Esophagus squamous epithelium (tissue), 4 donors: Measurements from ENCODE around the gene COX5B.

Source experiments
- CTCF ChIP-seq, 6 experiments: fragments of 450-650 bp in 4 of 6; fragments of 200-600 bp in 2 of 6; sonication (generic) in 2 of 6; IDR thresholded peaks; one replicate each; pipeline ENCODE4 v1.5.1; 2016 to 2019; ENCODE audit warnings: antibody characterized with exemption in 6 of 6, mild to moderate bottlenecking in 4 of 6, moderate library complexity in 4 of 6
- POLR2A ChIP-seq, 4 donors: fragments of 450-650 bp; IDR thresholded peaks; one replicate each; pipeline ENCODE4 v1.6.1; 2017; ENCODE audit warnings: antibody characterized with exemption in 4 of 4, mild to moderate bottlenecking in 4 of 4, moderate library complexity in 3 of 4

DNA sequence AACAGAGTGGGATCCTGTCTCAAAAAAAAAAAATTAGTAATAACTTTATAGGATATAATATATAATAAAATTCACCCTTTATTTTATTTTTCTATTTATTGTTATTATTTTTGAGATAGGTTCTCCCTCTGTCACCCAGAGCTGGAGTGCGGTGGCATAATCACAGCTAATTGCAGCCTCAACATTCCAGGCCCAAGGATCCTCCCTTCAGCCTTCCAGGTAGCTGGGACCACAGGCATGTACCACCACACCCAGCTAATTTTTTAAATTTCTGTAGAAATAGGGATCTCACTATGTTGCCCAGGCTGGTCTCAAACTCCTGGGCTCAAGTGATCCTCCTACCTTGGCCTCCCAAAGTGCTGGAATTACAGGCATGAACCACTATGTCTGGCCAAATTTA, 24.6 kb downstream of the COX5B start:
- TF ChIP-seq POLR2A (IDR thresholded peaks at IDR 0.05) (no peak), CTCF (IDR thresholded peaks at IDR 0.05) (no peak)
